HG02840 (cell line): ENCODE data around the gene TM9SF3.

Experiments
- ATAC-seq: cut with Tn5 transposase; IDR thresholded peaks from one replicate; pipeline ENCODE4 v1.9.1; 2021; ENCODE audit warnings: mild to moderate bottlenecking, moderate library complexity, moderate number of reproducible peaks; ENCODE audit not compliant: unreplicated experiment, low FRiP score

The TM9SF3 gene

DNA sequence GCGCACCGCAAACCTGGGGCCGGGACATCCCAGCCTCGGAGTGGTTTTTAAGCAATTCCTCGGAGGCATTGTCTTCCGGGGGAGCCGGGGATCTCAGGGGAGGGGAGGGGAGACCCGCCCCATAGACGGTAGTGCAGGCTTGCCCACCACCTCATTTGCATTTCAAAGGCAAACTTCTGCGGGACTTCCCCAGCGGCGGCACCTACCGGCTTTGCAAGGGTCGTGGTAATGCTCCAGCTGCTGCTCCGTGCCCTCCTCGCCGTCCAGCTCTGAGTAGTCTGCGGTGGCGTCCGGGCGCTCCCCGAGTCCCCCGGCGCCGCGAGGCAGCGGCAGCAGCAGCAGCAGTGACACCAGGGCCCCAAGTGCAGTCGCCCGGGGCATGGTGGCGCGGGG is 73.5 kb downstream of the TM9SF3 start:
- ATAC-seq = no peak

DNA sequence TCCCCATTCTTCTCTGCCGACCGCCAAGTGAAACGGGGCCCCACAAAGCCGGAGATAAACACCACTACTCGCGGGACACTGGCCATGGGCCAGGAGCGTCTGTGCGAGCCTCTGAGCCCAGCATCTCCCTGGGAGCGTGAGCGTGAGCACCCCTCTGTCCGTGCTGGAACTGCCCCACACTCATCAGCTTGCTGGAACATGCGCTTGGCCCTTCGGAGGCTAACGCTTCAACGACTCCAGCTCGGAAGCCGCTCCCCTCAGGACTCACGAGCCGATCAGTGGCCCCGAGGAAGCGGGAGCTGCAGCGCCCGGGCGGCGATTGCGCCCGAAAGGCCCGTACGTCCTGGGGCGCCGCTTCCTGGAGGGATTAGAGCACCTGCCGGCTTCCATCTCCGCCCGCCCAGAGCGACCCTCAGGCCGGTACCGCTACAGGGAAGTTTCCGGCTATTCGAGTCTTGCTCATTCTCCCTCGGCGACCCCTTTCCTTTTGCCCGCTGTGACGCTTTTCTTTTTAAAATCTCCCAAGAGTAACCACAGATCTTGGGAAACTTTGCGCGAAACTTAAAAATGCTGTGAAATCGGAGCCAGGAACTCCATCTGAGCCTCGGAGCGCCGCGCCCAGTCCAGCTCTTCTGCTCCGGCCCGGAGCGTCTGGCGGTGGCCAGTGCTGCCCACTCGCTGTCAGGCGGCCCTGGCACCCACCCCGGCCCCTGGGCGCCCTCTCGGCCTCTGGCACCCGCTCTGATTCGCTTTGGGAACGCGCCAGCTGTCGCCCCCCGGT is 74.1 kb downstream of the TM9SF3 start:
- ATAC-seq = no peak

DNA sequence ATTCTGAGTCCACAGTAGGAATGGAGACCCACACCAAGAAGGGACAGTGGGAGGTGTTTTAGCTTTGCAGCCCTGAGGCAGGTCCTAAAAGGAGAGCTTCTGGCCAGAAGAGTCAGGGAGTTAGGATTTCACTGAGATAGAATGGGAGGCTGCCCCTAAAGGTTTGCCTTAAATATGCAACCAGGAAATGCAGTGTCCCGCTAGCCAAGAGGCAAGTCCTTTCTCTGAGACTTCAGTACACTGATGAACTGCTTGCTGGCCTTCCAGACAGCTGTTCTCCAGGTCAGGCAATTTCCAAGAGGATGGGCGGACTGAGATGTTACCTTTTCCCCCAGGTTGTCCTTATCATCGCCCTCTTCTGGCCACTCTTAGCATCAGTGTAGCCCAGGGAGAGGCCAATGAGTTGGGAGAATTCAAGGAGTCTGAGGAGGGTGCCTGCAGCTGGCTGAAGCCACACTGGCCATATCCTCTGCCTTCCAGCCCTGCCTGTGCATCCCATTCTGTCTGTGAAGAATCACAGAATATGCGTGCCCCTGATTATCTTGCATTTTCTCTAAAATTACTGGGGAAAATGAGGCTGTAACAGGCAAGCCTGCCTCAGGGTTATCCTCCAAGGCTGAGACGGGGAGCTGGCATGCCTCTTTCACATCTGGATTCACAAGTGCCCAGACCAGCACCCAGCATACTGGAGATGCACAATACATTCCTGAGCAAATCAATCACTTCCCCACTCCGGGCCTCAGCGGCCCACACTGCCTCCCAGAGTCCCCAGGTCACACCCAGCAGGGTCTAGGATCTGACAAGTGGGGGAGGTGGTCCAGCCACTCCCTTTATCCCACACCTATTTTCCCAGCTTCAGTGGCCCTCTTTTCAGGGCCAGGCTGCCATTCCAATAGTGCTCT is 75.5 kb downstream of the TM9SF3 start:
- no peak for ATAC-seq

DNA sequence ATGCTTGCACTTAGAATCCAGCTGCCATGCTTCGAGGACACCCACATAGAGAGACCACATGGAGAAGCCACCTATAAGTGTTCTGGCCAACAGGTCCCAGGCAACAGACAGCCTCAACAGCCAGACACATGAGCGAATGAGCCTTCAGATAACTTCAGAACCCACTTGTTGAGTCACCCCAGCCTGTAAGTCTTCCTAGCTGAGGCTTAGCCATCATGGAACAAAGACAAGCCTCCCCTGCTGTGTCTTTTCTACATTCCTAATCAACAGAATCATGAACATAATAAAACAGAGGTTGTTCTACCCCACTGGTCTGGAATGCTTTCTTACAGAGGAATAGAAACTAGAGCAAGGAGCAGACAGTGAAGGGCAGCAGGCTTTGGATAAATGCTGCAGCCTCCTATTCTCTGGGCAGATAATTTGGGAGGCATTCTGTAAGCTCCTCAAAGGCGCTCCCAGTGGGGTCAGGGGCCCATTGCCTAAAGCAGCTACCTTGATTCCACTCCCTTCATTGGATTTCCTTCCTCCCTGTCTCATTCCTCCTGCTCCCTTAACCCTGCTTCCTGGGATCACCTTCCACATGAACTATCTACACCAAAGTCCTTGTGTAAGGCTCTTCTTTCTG is 77.7 kb downstream of the TM9SF3 start:
- ATAC-seq = no peak

DNA sequence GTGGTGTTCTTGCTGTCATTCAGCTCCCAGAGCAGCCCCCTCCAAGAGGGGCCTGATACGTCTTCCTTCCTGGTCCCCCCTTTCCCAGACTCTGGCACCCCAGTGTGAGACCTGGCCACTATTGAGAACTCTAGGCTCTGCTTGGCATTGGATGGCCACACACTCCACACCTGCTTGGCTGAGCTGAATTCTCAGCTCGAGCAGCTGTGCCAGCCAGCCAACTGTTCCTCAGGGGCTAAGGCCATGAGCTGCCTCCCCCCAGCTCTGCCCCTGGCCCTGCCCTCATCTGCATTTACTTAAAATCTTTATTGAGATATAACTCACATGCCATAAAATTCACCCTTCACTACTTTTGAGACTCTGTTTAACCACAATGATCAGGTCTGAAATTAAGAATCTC is 79.8 kb downstream of the TM9SF3 start:
- no peak for ATAC-seq

DNA sequence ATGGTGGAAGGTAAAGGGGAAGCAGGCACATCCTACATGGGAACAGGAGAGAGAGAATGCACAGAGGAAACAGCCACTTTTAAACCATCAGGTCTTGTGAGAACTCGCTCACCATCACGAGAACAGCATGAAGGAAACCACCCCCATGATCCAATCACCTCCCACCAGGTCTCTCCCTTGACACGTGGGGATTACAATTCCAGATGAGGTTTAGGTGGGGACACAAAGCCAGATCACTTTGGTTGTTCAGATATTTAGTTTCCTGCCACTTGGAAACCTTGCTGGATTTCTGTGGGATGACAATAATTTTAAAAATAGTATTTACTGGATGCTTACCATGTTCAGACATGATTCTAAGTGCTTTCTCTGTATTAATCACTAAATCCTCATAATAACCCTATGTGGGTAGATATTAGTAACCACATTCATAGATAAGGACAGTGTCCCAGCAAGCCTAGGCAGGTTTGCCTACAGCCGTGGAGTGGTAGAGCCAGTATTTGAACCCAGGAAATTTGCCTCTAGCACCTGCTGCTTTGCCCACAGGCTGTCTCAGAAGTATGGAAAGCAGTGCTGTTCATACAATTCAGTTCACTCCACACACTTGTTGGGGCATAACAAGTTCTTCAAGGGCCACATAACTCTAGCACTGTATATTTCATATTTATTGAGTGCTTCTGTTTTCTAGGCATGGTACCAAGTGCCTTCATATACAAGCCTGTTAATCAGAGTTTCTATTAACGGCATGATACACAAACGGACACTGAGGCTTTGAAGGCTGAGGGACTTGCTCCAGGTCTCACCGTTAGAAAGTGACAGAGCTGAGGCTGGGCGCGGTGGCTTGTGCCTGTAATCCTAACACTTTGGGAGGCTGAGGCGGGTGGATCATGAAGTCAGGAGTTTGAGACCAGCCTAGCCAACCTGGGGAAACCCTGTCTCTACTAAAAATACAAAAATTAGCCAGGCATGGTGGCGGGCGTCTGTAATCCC is 81.4 kb downstream of the TM9SF3 start:
- ATAC-seq = no peak

DNA sequence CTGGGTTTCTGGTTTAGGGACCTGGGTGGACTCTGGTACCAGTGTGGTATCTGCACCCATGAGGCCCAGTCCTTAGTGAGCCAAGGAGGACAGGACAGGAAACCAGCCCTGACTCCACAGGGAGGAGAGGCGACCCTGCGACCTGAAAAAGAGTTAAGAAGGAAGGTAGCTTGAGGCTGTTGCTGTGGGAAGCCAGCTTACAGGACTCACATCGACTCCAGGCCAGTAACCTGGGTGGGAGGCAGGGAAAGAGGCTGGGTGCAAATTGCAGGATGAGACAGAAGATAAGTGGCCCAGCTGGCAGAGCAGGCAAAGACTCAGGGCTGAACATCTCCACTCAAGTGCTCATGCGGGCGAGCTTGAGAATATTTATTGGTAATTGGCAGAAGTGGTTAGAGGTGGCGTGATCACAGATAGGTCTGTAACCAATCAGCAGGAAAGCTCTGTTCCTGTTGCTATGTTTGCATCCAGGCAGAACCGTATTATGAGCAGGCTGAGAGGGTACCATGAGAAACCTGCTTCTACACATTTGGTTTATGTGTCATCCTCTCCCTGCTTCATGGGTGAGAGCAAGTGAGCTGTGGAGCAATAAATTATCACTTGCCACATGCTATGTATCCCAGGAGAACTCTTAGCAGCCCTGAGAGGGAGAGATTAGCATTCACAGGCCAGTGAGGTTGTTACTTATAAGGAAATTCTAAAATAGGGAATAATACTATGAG is 84.1 kb downstream of the TM9SF3 start:
- ATAC-seq = no peak

DNA sequence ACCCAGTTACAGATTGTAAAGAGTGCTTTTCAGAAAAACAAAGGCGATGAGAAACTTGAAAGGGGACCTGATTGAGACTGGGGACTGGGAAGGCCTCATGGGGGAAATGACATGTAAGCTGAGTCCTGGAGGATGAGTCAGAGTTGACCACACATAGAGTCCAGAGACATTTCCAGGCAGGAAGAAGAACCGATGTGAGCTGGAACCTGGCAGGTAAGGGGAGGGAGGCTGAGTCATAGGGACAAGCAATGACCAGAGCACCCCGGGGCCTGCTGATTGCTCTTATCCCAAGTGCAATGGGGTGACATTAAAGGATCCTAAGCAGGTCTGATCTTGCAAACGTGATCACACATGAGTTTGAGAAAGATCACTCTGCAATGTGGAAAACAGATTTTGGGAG is 84.8 kb downstream of the TM9SF3 start:
- no peak for ATAC-seq

DNA sequence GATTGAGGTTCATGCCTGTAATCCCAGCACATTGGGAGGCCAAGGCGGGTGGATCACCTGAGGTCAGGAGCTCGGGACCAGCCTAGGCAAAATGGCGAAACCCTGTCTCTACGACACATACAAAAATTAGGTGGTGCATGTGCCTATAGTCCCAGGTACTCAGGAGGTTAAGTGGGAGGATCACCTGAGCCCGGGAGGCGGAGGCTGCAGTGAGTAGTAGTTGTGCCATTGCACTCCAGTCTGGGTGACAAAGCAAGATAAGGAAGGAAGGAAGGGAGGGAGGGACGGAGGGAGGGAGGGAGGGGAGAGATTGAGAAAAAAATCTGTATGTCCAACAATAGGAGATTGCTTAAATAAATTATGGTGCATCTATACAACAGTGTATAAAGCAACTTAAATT is 86.3 kb downstream of the TM9SF3 start:
- no peak for ATAC-seq

DNA sequence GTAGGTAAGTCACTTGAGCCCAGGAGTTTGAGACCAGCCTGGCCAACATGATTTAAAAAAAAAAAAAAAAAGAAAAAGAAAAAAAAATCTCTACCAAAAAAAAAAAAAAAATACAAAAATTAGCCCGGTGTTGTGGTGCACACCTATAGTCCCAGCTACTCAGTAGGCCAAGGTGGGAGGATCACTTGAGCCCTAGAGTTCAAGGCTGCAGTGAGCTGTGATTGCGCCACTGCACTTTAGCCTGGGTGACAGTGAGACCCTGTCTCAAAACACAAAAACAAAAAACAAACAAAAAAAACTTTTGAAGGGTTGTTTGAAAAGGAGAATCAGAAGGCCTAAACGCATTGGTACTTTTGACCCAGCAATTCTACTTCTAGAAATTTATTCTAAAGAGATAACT is 86.8 kb downstream of the TM9SF3 start:
- no peak for ATAC-seq

DNA sequence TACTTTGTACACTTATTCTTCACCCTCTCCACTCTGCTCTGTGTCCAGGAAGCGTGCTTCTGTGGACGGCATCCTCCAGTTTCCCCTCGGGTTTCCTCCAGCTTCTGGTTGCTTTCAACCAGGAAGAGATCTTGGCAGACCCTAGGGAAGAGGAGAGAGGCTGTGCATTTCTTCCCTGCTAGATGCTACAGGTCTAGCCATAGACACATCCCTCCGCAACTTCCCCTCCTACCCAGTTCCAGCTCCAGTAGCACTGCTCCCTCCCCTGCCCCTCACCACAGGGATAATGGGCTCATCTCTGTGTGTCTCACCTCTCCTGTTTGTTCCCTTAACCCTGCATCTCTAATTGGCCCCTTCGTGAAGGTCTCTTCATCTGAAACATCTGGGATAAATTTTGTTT is 89.4 kb downstream of the TM9SF3 start:
- no peak for ATAC-seq

DNA sequence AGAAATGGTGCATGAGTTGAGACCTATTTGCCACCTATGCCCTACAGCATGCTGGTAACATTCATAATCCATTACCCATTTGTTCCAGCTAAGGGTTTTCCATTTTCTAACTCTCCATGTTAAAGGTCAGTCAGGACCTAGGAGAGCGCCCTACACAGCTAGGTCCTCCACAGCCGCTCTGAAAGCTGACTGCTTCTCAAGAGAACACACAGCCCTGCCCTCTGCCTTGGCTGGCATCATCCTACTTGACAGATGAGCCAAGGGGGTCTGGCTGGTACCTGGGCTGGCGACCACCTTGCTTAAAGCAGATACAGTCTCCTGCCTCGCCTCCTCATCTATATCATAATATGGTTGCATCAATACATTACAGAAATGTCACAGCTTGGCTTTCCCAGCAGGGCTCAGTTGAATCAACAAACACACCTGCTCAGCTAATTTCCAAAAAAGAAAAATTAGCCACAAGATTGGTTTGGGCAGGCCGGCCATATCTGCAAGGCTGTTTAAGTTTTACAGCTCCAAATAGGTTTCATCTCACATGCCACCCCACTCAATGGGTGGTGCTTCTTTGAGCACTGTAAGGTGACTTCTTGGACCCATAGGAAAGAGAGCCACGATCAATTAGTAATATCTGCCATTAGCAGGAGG is 90.4 kb downstream of the TM9SF3 start:
- no peak for ATAC-seq

DNA sequence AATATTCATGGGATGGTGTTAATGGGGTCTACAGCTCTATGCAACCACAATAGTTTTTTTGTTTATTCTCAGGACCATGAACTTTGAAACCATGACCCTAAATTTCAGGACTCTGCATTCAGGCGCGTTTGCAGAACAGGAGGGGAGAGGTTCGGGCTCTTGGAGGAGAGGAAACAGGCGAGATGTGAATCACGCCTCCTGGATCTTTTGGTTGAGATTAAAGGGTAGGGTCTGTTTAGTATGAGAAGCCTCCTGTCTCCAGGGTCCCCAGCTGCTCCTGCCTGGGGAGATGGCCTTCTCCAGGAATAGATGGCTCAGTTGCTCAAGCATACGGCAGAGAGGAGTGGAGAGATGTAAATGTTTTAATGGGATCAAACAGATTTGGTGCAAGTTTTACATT is 91.3 kb downstream of the TM9SF3 start:
- no peak for ATAC-seq

DNA sequence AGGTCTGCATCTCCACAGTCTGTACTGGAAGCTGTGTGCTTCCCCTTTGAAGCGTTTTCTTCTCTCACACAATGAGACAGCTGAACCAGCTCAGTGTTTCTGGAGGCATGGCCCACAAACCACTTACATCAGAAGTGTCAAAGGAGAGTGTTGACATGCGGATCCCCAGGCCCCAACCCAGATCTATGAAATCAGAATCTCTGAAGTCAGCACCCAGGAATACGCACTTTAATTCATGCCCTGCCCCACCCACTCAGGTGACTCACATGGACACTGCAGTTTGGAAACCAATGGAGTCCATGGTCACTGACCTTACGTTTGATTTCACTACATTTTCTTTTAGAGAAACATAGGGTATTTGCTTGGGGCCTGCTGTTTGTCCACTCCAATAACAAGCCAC is 92.1 kb downstream of the TM9SF3 start:
- ATAC-seq = no peak

DNA sequence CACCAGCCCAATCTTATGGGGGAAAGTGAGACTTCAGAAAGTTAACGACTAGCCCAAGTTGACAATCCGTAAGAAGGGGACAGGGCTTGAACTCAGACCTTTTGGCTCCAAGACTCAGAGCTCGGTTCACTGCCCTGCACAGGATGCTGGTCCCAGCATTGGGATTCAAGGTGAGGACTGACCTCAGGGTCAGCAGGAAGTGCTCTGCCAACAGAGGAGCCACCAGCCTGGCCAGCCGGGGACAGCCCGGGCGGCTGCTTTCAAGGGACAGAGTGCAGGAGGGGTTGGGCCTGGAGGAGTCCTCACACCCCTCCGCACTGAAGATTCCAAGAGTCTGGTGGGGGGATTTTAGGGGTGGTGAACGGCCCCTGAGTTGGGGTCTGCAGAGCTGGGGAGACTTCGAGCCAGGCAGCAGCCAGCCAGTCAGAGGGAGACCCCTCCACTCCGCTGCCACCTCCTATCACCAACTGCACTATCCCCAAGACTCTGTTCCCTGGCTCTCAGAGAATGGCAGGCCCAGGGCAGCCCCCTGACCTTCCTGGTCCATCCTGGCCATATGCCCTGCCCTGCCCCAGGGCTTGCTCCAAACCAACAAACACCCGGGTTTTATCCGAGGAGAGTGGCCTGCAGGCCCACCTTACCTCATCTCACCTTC is 92.8 kb downstream of the TM9SF3 start:
- ATAC-seq = no peak

DNA sequence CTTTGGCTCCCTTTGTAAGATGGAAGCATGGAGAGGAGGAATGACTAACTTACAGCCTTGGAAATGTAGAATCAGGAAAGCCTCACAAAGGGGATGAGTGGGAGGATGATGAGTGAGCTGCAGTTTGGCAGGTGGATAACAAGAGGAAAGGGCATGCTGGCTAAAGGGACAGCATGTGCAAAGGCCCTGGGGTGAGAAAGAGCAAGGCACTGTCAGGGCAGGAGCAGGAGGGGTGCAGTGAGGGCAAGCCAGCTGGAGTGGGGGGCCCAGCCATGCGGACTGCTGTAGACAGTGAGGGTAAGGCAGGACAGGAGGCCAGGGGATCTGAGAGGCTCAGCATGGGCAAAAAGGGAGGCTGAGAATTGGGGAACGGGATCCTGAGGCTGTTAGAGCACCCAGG is 93.6 kb downstream of the TM9SF3 start:
- no peak for ATAC-seq

DNA sequence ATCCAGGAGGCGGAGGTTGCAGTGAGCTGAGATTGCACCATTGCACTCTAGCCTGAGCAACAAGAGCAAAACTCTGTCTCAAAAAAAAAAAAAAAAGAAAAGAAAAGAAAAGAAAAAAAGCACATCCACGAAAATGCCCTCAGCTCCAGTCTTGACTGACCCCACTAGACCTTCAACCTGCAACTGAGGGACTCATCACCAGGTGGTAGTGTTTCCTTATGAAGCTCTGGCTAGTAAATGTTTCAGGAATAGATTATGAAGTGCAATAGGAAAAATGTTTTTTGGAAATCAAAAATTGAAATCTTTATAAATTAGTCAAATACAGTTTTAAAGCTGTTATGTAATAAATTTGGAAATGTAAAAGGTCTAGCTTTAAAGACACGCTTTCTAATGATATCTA is 95.5 kb downstream of the TM9SF3 start:
- ATAC-seq = no peak

DNA sequence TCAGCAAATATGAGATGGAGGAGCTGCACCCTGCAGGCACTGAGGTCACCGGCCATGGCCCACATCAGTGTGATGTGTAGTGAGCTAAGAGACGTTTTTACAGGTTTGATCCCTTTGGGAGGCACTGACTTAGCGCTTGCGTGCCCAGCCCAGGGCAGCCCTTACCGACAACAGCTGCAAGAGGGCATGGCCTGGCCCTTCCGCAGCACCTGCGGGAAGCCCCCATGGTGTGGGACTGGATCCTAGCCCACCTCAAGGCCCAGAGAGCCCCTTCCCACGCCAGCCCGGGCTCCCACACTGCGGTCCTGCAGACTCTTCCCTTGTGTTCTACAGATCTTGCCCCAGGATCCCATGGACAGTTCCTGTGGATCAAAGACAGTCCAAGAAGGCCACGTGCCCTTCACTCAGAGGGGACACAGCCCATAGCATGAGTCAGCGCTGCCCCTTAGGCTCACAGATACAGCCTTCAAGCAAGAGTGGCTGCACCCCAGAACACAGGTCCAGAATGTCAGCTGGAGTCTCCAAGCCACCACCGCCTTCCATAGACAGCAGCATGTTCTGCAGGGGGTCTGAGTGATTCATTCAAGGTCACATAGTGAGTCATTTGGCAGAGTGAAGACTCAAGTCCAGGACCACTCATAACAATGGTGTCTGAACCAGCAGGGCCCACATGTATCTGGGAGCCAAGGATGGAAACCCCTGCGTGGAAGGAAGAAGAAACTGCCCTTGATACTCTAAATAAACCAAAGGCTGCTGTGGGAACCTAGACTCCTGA is 98.5 kb downstream of the TM9SF3 start:
- no peak for ATAC-seq
